H9 (cell line): ENCODE measurements around the gene ADAM19. TPM values are rescaled to one million over a fixed set of nuclear protein-coding genes. Genes with fewer than 3 reads are reported as not detected.

Experiments
- DNase-seq: peaks from one replicate; pipeline ENCODE4 v3.0.0-alpha.2; 2017
- H2AFZ ChIP-seq: one replicate; pipeline ENCODE4 v1.6.1; 2013; ENCODE audit warnings: mild to moderate bottlenecking, low read length, control low read depth, moderate library complexity
- H2AK5ac ChIP-seq: 2 replicates; pipeline ENCODE4 v1.6.1; 2013; ENCODE audit warnings: low read length, control low read depth, mixed read lengths; ENCODE audit not compliant: insufficient read length
- H2BK120ac ChIP-seq: one replicate; pipeline ENCODE4 v1.6.1; 2013; ENCODE audit warnings: low read depth, mild to moderate bottlenecking, low read length, control low read depth, inconsistent platforms; ENCODE audit not compliant: poor library complexity, severe bottlenecking
- H2BK12ac ChIP-seq: 2 replicates; pipeline ENCODE4 v1.6.1; 2013; ENCODE audit warnings: low read length, control low read depth, mixed read lengths, low read depth; ENCODE audit not compliant: insufficient read length
- H2BK15ac ChIP-seq: 2 replicates; pipeline ENCODE4 v1.6.1; 2013; ENCODE audit warnings: low read depth, low read length, control low read depth
- H2BK20ac ChIP-seq: one replicate; pipeline ENCODE4 v1.6.1; 2013; ENCODE audit warnings: low read depth, mild to moderate bottlenecking, low read length, control low read depth, inconsistent platforms; ENCODE audit not compliant: poor library complexity, severe bottlenecking
- H2BK5ac ChIP-seq: 2 replicates; pipeline ENCODE4 v1.6.1; 2013; ENCODE audit warnings: low read length, control low read depth, mixed read lengths; ENCODE audit not compliant: insufficient read length
- H3K14ac ChIP-seq: 2 replicates; pipeline ENCODE4 v1.6.1; 2013; ENCODE audit warnings: low read length, control low read depth; ENCODE audit not compliant: insufficient read depth
- H3K18ac ChIP-seq: 2 replicates; pipeline ENCODE4 v1.6.1; 2013; ENCODE audit warnings: low read depth, mild to moderate bottlenecking, mixed read lengths, low read length, control low read depth; ENCODE audit not compliant: insufficient read length
- H3K23ac ChIP-seq: 2 replicates; pipeline ENCODE4 v1.6.1; 2013; ENCODE audit warnings: low read length, control low read depth, mixed read lengths, low read depth; ENCODE audit not compliant: insufficient read length
- H3K23me2 ChIP-seq: 2 replicates; pipeline ENCODE4 v1.6.1; 2013; ENCODE audit warnings: low read depth, mild to moderate bottlenecking, mixed read lengths, low read length, control low read depth; ENCODE audit not compliant: insufficient read length, poor library complexity, severe bottlenecking
- H3K27ac ChIP-seq: 2 replicates; pipeline ENCODE4 v1.5.1; 2013; ENCODE audit warnings: low read length, control low read depth, mixed read lengths, low read depth; ENCODE audit not compliant: insufficient read length
- H3K27me3 ChIP-seq: 2 replicates; pipeline ENCODE4 v1.6.1; 2013; ENCODE audit warnings: low read length, control low read depth, inconsistent platforms; ENCODE audit not compliant: insufficient read depth
- H3K4ac ChIP-seq: 2 replicates; pipeline ENCODE4 v1.6.1; 2013; ENCODE audit warnings: low read depth, mild to moderate bottlenecking, control low read depth, inconsistent platforms, low read length, moderate library complexity
- H3K4me1 ChIP-seq: 2 replicates; pipeline ENCODE4 v1.6.1; 2013; ENCODE audit warnings: low read length, control low read depth, inconsistent platforms; ENCODE audit not compliant: insufficient read depth
- H3K4me2 ChIP-seq: 2 replicates; pipeline ENCODE4 v1.6.1; 2013; ENCODE audit warnings: low read length, control low read depth, mixed read lengths; ENCODE audit not compliant: insufficient read length, insufficient read depth
- H3K56ac ChIP-seq: 2 replicates; pipeline ENCODE4 v1.6.1; 2013; ENCODE audit warnings: low read depth, mild to moderate bottlenecking, mixed read lengths, low read length, control low read depth; ENCODE audit not compliant: insufficient read length
- H3K79me1 ChIP-seq: 2 replicates; pipeline ENCODE4 v1.6.1; 2013; ENCODE audit warnings: low read depth, mild to moderate bottlenecking, moderate library complexity, low read length, control low read depth, inconsistent platforms; ENCODE audit not compliant: insufficient read depth, poor library complexity, severe bottlenecking
- H3K79me2 ChIP-seq: 2 replicates; pipeline ENCODE4 v1.6.1; 2013; ENCODE audit warnings: low read length, control low read depth, inconsistent platforms; ENCODE audit not compliant: insufficient read depth
- H3K9ac ChIP-seq: 2 replicates; pipeline ENCODE4 v1.6.1; 2013; ENCODE audit warnings: low read length, control low read depth, mixed read lengths; ENCODE audit not compliant: insufficient read length; ENCODE audit errors: extremely low read depth
- H3K9me3 ChIP-seq: one replicate; pipeline ENCODE4 v1.6.1; 2013; ENCODE audit warnings: low read depth, low read length, inconsistent platforms; ENCODE audit not compliant: control insufficient read depth
- H3T11ph ChIP-seq: one replicate; pipeline ENCODE4 v1.6.1; 2013; ENCODE audit warnings: mild to moderate bottlenecking, low read length, control low read depth, inconsistent platforms
- H4K20me1 ChIP-seq: one replicate; pipeline ENCODE4 v1.6.1; 2013; ENCODE audit not compliant: control insufficient read depth, insufficient read length, insufficient read depth
- H4K5ac ChIP-seq: 2 replicates; pipeline ENCODE4 v1.6.1; 2013; ENCODE audit warnings: low read depth, mild to moderate bottlenecking, mixed read lengths, low read length, control low read depth; ENCODE audit not compliant: insufficient read length
- H4K8ac ChIP-seq: replicated peaks from 2 replicates; pipeline ENCODE4 v1.6.1; 2013; ENCODE audit warnings: low read length, control low read depth, mixed read lengths, low read depth; ENCODE audit not compliant: insufficient read length
- H4K91ac ChIP-seq: 2 replicates; pipeline ENCODE4 v1.6.1; 2013; ENCODE audit warnings: low read depth, mild to moderate bottlenecking, moderate library complexity, mixed read lengths, low read length, control low read depth; ENCODE audit not compliant: insufficient read length
- H3K27ac Mint-ChIP-seq, 3 experiments: 2 replicates in 2 of 3; 3 replicates in 1 of 3; pipeline ENCODE4 v1.8.0; 2020 to 2021; ENCODE audit warnings: mixed read lengths in 3 of 3, mild to moderate bottlenecking in 1 of 3, moderate library complexity in 1 of 3
- H3K27me3 Mint-ChIP-seq: 2 replicates; pipeline ENCODE4 v1.8.0; 2021; ENCODE audit warnings: low read depth, mild to moderate bottlenecking, moderate library complexity, mixed read lengths
- H3K36me3 Mint-ChIP-seq, 3 experiments: 2 replicates in 2 of 3; 3 replicates in 1 of 3; pipeline ENCODE4 v1.8.0; 2020 to 2021; ENCODE audit warnings: low read depth in 3 of 3, mixed read lengths in 3 of 3; ENCODE audit not compliant: insufficient read depth in 1 of 3
- H3K4me1 Mint-ChIP-seq, 2 experiments: 2 replicates each; pipeline ENCODE4 v1.8.0; 2020; ENCODE audit warnings: mixed read lengths in 2 of 2
- H3K4me3 Mint-ChIP-seq, 2 experiments: 2 replicates in 1 of 2; 3 replicates in 1 of 2; pipeline ENCODE4 v1.8.0; 2020 to 2021; ENCODE audit warnings: mild to moderate bottlenecking in 2 of 2, mixed read lengths in 2 of 2, moderate library complexity in 1 of 2
- H3K9me3 Mint-ChIP-seq, 2 experiments: 2 replicates in 1 of 2; 3 replicates in 1 of 2; pipeline ENCODE4 v1.8.0; 2020; ENCODE audit warnings: mild to moderate bottlenecking in 2 of 2, mixed read lengths in 2 of 2, moderate library complexity in 1 of 2
- WGBS: extraction: QIAGEN DNeasy Blood & Tissue Kit; methylation state at CpG from one replicate; pipeline ENCODE4 v1.1.7; 2013; ENCODE audit warnings: missing lambda C conversion rate, low lambda C conversion rate, mixed read lengths; ENCODE audit not compliant: insufficient read length; ENCODE audit errors: extremely low coverage; 5-methylcytosine and 5-hydroxymethylcytosine counted together
- total RNA-seq: library from RNA; stranded (reverse); gene quantifications from 2 replicates; pipeline ENCODE4 v1.2.1, GENCODE V29; 2021
- TF ChIP-seq, protein P1 (sequence below): fragments of 200-600 bp; sonication (generic); conservative IDR thresholded peaks from 3 replicates; pipeline ENCODE4 v1.8.0; 2021; ENCODE audit warnings: antibody characterized with exemption, mild to moderate bottlenecking

ADAM19 gene
- total RNA-seq, 1 experiment from 2014 or later = 9.9 TPM

DNA sequence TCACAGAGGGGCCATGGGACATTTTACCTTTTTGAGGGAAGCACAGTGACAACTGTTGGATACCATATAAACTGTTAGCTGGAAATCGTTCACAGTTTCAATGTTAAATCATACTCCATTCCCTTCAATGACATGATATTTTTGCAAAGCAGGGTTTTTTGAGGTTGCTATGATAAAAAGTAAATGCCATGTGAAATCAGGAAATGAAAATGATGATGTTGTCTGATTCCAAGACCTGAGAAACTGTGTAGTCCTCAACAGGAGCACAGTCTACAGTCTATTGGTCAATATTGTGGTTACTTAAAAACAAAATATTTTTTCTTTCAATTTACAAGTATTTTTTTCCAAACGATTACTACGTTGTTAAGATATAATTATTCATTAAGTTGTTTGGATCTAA is 24.0 kb upstream of the ADAM19 start:
- no peak overlapping the region for H4K5ac ChIP-seq
- H2BK15ac ChIP-seq = no peak overlapping the region
- no peak overlapping the region for H3K14ac ChIP-seq
- no peak overlapping the region for H4K8ac ChIP-seq
- no peak overlapping the region for H2AK5ac ChIP-seq
- H3K18ac ChIP-seq = no peak overlapping the region
- no peaks in the 10 kb centered on the region for H3K9me3 ChIP-seq
- no peak overlapping the region for H3K4me3 Mint-ChIP-seq
- H3K4me2 ChIP-seq = no peak overlapping the region
- TF ChIP-seq, protein P1, sequence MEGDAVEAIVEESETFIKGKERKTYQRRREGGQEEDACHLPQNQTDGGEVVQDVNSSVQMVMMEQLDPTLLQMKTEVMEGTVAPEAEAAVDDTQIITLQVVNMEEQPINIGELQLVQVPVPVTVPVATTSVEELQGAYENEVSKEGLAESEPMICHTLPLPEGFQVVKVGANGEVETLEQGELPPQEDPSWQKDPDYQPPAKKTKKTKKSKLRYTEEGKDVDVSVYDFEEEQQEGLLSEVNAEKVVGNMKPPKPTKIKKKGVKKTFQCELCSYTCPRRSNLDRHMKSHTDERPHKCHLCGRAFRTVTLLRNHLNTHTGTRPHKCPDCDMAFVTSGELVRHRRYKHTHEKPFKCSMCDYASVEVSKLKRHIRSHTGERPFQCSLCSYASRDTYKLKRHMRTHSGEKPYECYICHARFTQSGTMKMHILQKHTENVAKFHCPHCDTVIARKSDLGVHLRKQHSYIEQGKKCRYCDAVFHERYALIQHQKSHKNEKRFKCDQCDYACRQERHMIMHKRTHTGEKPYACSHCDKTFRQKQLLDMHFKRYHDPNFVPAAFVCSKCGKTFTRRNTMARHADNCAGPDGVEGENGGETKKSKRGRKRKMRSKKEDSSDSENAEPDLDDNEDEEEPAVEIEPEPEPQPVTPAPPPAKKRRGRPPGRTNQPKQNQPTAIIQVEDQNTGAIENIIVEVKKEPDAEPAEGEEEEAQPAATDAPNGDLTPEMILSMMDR = no peak
- no peak overlapping the region for H2BK20ac ChIP-seq
- no peaks in the 10 kb centered on the region for H3K36me3 Mint-ChIP-seq
- no peaks in the 10 kb centered on the region for H3K79me2 ChIP-seq
- H3K23ac ChIP-seq = no peak overlapping the region
- H3K9me3 Mint-ChIP-seq = no peaks in the 10 kb centered on the region
- H3T11ph ChIP-seq = no peak overlapping the region
- H3K27ac Mint-ChIP-seq = no peak overlapping the region
- H3K23me2 ChIP-seq = no peaks in the 10 kb centered on the region
- no peak overlapping the region for H3K9ac ChIP-seq
- H2BK5ac ChIP-seq = no peak overlapping the region
- H3K4ac ChIP-seq = no peak overlapping the region
- H3K4me1 ChIP-seq = no peaks in the 10 kb centered on the region
- no peak overlapping the region for H4K91ac ChIP-seq
- H2BK120ac ChIP-seq = no peak overlapping the region
- no peak for DNase-seq
- H4K20me1 ChIP-seq = no peaks in the 10 kb centered on the region
- no peaks in the 10 kb centered on the region for H3K79me1 ChIP-seq
- no CpG with 5 or more reads among the region's 3 CpGs for WGBS
- no peak overlapping the region for H3K27ac ChIP-seq
- H2AFZ ChIP-seq = no peak overlapping the region
- no peaks in the 10 kb centered on the region for H3K27me3 ChIP-seq
- H3K4me1 Mint-ChIP-seq = no peaks in the 10 kb centered on the region
- no peak overlapping the region for H3K56ac ChIP-seq
- no peak overlapping the region for H2BK12ac ChIP-seq
- no peaks in the 10 kb centered on the region for H3K27me3 Mint-ChIP-seq
